OCI-LY7 (cell line): ENCODE data around the gene VEGFB. TPM values are rescaled to one million over a fixed set of nuclear protein-coding genes. Genes with fewer than 3 reads are reported as not detected.

Experiments used
- BruUV-seq: library from RNA; stranded (reverse); fragments of 400-500 nt; replicated peaks from 2 replicates; lab custom pipeline; 2021; lab: Mats Ljungman, UMichigan
- CTCF ChIA-PET: fragments of 300-600 bp; sonication (Branson Sonifier 250); formaldehyde crosslinking; loops from one replicate; lab custom pipeline; 2022; ENCODE audit warnings: antibody characterized with exemption; ENCODE audit not compliant: unreplicated experiment; lab: Charles Lee
- POLR2A ChIA-PET: fragments of 300-600 bp; sonication (Branson Sonifier 250); formaldehyde crosslinking; loops from one replicate; lab custom pipeline; 2022; ENCODE audit warnings: antibody characterized with exemption; lab: Charles Lee
- DNase-seq: peaks from one replicate; pipeline ENCODE4 v3.0.0-alpha.2; 2015; ENCODE audit warnings: low spot score
- H2AFZ ChIP-seq: fragments of 200-600 bp; sonication (generic), shearing (Covaris generic); 2 replicates; pipeline ENCODE4 v1.6.1; 2014; ENCODE audit warnings: mild to moderate bottlenecking, antibody characterized with exemption, low read length, moderate library complexity
- H3K27ac ChIP-seq: fragments of 200-600 bp; sonication (generic); 2 replicates; pipeline ENCODE4 v1.5.1; 2014; ENCODE audit warnings: mixed run types, low read depth, mild to moderate bottlenecking, moderate library complexity, low read length, inconsistent platforms; ENCODE audit not compliant: poor library complexity, severe bottlenecking
- H3K36me3 ChIP-seq: fragments of 200-600 bp; sonication (generic); 2 replicates; pipeline ENCODE4 v1.6.1; 2014; ENCODE audit warnings: mild to moderate bottlenecking, antibody characterized with exemption, low read length, moderate library complexity, mixed read lengths; ENCODE audit not compliant: insufficient read depth
- H3K4me1 ChIP-seq: fragments of 200-600 bp; sonication (generic); 2 replicates; pipeline ENCODE4 v1.5.1; 2014; ENCODE audit warnings: mild to moderate bottlenecking, low read length; ENCODE audit not compliant: insufficient read depth, poor library complexity, severe bottlenecking
- H3K4me2 ChIP-seq: fragments of 200-600 bp; sonication (generic); 2 replicates; pipeline ENCODE4 v1.6.1; 2014; ENCODE audit warnings: mild to moderate bottlenecking, low read length
- H3K4me3 ChIP-seq: fragments of 200-600 bp; sonication (generic); 2 replicates; pipeline ENCODE4 v1.5.1; 2014; ENCODE audit warnings: mild to moderate bottlenecking, low read depth, low read length; ENCODE audit not compliant: poor library complexity, severe bottlenecking
- H3K79me2 ChIP-seq: fragments of 200-600 bp; sonication (generic); 2 replicates; pipeline ENCODE4 v1.6.1; 2016; ENCODE audit warnings: low read depth, mild to moderate bottlenecking, low read length, moderate library complexity, mixed read lengths; ENCODE audit not compliant: insufficient read depth
- H3K9me2 ChIP-seq: fragments of 200-600 bp; sonication (generic); 2 replicates; pipeline ENCODE4 v1.6.1; 2016; ENCODE audit warnings: mild to moderate bottlenecking, low read length, mixed read lengths; ENCODE audit not compliant: insufficient read depth
- H3K9me3 ChIP-seq: fragments of 200-600 bp; sonication (generic); 2 replicates; pipeline ENCODE4 v1.6.1; 2014; ENCODE audit warnings: mild to moderate bottlenecking, mixed run types, low read length, mixed read lengths
- H4K20me1 ChIP-seq: fragments of 200-600 bp; sonication (generic); 2 replicates; pipeline ENCODE4 v1.6.1; 2014; ENCODE audit warnings: mild to moderate bottlenecking, antibody characterized with exemption, low read length, moderate library complexity, mixed read lengths; ENCODE audit not compliant: insufficient read depth
- CTCF ChIP-seq: fragments of 200-600 bp; sonication (generic); conservative IDR thresholded peaks from 2 replicates; pipeline ENCODE4 v1.5.1; 2014; ENCODE audit warnings: mild to moderate bottlenecking, antibody characterized with exemption, low read length, moderate library complexity, mixed read lengths
- EZH2phosphoT487 ChIP-seq: fragments of 200-600 bp; sonication (generic); IDR thresholded peaks from 2 replicates; pipeline ENCODE4 v1.6.1; 2018; ENCODE audit warnings: low read depth, borderline replicate concordance, mild to moderate bottlenecking, mixed run types, antibody characterized with exemption, low read length, moderate library complexity, mixed read lengths
- intact Hi-C: fragments of 100-400 bp; cut with micrococcal nuclease; formaldehyde crosslinking; loops from one replicate; pipeline ENCODE4 v1.10.0; 2022; ENCODE audit not compliant: unreplicated experiment
- total RNA-seq, 2 experiments: library from RNA; depleted of rRNA in 1 of 2; stranded (reverse); fragments of >200 nt in 1 of 2; shearing (Covaris generic) in 1 of 2; gene quantifications; 2 replicates each; pipeline ENCODE4 v1.2.3, GENCODE V29; 2014 to 2022

Gene VEGFB
- total RNA-seq, 2 experiments from 2014 or later, result 35.3 to 59.6 TPM

DNA sequence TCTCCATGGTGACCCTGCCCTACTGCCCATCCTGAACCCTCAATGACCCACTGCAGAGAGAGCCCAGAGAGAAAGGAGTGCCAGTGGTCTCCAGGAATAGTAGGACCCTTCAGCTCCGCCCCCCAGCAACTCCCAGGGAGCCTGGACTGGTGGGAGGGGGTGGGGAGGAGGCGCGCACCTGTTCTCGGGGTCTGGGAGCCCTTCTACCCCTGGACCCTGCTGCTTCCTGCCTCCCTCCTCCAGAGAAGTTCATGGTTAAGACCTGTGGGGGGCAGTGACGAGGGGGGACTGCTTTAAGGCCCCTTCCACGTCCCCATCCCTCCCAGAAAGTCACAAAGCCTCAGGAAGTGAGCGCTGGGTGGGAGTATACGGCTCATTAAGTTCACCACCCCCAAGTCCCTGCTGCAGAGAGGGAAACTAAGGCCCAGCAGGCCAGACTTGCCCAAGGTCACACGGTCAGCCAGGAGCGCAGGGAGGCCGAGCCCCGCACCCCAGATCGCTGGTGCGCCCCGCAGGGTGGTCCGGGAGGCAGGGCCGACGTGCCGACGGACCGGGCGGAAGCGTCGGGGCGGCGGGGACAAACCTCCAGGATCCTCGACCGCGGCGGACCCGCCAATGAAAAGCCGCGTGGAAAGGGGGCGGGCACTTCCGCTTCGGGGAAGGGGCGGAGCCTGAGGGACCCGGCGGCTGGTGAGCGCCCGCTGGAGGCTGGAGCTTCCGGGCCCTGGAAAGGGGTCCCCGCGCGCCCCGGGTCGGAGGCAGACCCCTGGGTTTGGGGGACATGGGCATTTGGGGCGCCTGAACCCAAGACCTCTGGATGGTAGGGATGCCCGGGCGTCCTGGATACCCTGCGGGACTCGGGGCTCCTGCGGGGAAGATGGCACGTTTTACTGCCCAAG, 8.5 kb upstream of the VEGFB start, which contains the start of the genes NUDT22 and TRPT1:
Gene NUDT22 (plus strand): TSS at position 667 of the 899 bp plus-strand sequence. CDS start 379 bp downstream, outside the sequence.
Gene TRPT1 (minus strand): TSS at position 579 of the 899 bp plus-strand sequence. CDS start 326 bp downstream, at position 253.
- no peaks in the 10 kb centered on the region for H3K9me3 ChIP-seq
- H3K4me3 ChIP-seq, result peak within 1 kb of the TSS; percentile 83
- DNase-seq, result peak; percentile 95
- H3K27ac ChIP-seq, result peak within 1 kb of the TSS; percentile 77
- peak within 1 kb of the TSS; percentile 99 for H3K4me2 ChIP-seq
- no TSS peak for BruUV-seq
- POLR2A ChIA-PET, result interaction anchor here (0.6 to 4.4 kb wide), 10 partner anchors 9 to 397 kb away, joined by 3 to 29 read pairs (median 4); partner anchors contain the start of genes FERMT3, FKBP2, PPP1R14B and PRDX5
- peaks cover 33% of the 10 kb centered on the region for H3K4me1 ChIP-seq
- peaks cover 8% of the 10 kb centered on the region; the same call in 1 of the 2 replicates for H3K79me2 ChIP-seq
- peak within 1 kb of the TSS; percentile 46; the same call in 1 of the 2 replicates for H2AFZ ChIP-seq
- CTCF ChIA-PET, result interaction anchor here (0.6 to 1.3 kb wide), 2 partner anchors 19 to 577 kb away, joined by 3 to 4 read pairs; partner anchors contain the start of gene FERMT3
- peaks cover 32% of the 10 kb centered on the region for H3K36me3 ChIP-seq
- TF ChIP-seq EZH2phosphoT487 (no peak), CTCF (peak; percentile 66)
- no peaks in the 10 kb centered on the region for H4K20me1 ChIP-seq
- H3K9me2 ChIP-seq, result no peaks in the 10 kb centered on the region
- intact Hi-C loops, result loop anchor here (1.0 kb wide), 2 partner anchors 19 to 43 kb away; no protein-coding TSS in a partner anchor

GRCh38 chr11:64226507-64227051, 7.8 kb upstream of the VEGFB start:
- peaks cover 38% of the 10 kb centered on the region for H3K4me1 ChIP-seq
- peak overlapping the region; percentile 77 for H3K27ac ChIP-seq
- CTCF ChIA-PET, result interaction anchor here (0.6 to 1.3 kb wide), 3 partner anchors 20 to 576 kb away, joined by 3 to 4 read pairs (median 3); partner anchors contain the start of genes FERMT3 and PRDX5
- peak; percentile 78 for DNase-seq
- H3K36me3 ChIP-seq, result peaks cover 27% of the 10 kb centered on the region
- BruUV-seq, result TSS peak; percentile 32
- H3K4me2 ChIP-seq, result peak overlapping the region; percentile 99
- intact Hi-C loops, result loop anchor here (1.0 kb wide), 2 partner anchors 19 to 43 kb away; no protein-coding TSS in a partner anchor
- 0 out of 2 replicates have a peak overlapping the region, but pooled peaks have one; percentile 15 for H2AFZ ChIP-seq
- H3K79me2 ChIP-seq, result peaks cover 8% of the 10 kb centered on the region; the same call in 1 of the 2 replicates
- POLR2A ChIA-PET, result interaction anchor here (0.6 to 4.4 kb wide), 10 partner anchors 9 to 789 kb away, joined by 3 to 29 read pairs (median 4); partner anchors contain the start of genes FERMT3, FKBP2, PPP1R14B and PRDX5
- no peaks in the 10 kb centered on the region for H4K20me1 ChIP-seq
- H3K9me3 ChIP-seq, result no peaks in the 10 kb centered on the region
- no peaks in the 10 kb centered on the region for H3K9me2 ChIP-seq
- H3K4me3 ChIP-seq, result peak overlapping the region; percentile 83
- no peak for TF ChIP-seq CTCF
- no peak for TF ChIP-seq EZH2phosphoT487
